ENCODE data around the gene SPX.

DNA sequence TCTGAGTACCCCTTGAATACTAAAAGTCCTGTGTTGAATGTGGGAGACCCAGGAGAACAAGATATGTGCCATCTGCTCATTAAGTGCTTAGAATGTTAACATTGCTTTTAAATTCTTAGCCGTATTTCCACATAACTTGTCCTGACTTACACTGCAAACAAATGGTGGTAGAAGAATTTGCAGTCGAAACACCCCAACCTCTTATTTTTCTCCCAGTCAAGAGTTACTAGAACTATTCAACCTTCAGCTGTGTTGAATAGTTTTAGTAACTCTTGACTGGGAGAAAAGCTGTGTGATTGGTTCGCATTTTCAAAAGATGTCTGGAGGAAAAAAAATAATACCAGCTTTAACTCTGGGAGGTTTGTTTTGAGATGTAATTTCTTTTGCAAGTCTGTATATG is 7.6 kb upstream of the SPX start:
- TF ChIP-seq, protein P1, sequence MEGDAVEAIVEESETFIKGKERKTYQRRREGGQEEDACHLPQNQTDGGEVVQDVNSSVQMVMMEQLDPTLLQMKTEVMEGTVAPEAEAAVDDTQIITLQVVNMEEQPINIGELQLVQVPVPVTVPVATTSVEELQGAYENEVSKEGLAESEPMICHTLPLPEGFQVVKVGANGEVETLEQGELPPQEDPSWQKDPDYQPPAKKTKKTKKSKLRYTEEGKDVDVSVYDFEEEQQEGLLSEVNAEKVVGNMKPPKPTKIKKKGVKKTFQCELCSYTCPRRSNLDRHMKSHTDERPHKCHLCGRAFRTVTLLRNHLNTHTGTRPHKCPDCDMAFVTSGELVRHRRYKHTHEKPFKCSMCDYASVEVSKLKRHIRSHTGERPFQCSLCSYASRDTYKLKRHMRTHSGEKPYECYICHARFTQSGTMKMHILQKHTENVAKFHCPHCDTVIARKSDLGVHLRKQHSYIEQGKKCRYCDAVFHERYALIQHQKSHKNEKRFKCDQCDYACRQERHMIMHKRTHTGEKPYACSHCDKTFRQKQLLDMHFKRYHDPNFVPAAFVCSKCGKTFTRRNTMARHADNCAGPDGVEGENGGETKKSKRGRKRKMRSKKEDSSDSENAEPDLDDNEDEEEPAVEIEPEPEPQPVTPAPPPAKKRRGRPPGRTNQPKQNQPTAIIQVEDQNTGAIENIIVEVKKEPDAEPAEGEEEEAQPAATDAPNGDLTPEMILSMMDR (conservative IDR thresholded peaks at IDR 0.05) = no peak
- TF ChIP-seq ZFX (IDR thresholded peaks at IDR 0.05) = no peak

All from C4-2B (cell line).